ENCODE measurements around the gene UBE2O.
"Not testable (repeated sequence)": the region's sequence is repeated elsewhere in the genome, so short reads cannot be mapped to it uniquely, and the experiment has no call there.

The UBE2O gene

DNA sequence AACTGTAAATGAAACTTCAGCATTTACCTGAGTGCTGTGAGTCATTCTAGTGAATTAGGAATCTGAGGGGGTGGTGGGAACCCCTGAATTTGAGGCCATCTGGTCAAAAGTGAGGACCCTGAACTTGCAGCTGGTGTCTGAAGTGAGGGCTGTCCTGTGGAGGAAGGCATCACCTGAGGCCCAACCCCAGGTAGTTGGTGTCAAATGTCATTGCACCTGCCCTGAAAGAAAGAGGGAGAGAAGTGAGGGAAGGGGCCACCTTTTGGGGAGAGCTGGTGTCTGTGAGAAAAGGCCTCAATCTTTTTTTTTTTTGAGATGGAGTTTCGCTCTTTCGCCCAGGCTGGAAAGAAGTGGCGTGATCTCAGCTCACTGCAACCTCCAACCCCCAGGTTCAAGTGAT lies 86.7 kb downstream of the UBE2O start:
- no peak for DNase-seq

DNA sequence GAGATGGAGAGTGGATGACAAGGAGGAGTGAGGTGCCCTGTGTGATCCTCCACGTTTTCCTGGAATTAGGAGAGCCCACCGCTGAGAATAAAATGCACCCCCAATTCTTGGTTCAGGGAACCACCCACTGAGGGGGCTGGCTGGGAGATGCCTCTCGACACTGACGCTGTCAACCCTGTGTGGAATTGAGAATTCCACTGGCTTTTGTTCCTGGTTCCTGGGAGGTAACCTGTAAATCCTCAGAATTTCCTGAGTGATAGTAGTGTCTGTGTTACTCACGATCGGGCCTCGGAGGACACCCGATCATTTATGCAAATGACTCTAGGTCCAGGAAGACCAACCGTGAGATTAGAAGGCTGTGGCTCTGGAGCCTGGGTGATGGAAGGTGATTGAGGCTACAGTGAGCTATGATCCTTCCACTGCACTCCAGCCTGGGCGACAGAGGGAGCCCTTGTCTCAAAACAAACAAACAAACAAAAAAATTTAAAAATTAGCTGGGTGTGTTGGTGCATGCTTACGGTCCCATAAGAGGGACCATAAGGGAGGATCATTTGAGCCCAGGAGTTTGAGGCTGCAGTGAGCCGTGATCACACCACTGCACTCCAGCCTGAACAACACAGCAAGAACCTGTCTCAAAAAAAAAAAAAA lies 87.6 kb downstream of the UBE2O start:
- DNase-seq = no peak

DNA sequence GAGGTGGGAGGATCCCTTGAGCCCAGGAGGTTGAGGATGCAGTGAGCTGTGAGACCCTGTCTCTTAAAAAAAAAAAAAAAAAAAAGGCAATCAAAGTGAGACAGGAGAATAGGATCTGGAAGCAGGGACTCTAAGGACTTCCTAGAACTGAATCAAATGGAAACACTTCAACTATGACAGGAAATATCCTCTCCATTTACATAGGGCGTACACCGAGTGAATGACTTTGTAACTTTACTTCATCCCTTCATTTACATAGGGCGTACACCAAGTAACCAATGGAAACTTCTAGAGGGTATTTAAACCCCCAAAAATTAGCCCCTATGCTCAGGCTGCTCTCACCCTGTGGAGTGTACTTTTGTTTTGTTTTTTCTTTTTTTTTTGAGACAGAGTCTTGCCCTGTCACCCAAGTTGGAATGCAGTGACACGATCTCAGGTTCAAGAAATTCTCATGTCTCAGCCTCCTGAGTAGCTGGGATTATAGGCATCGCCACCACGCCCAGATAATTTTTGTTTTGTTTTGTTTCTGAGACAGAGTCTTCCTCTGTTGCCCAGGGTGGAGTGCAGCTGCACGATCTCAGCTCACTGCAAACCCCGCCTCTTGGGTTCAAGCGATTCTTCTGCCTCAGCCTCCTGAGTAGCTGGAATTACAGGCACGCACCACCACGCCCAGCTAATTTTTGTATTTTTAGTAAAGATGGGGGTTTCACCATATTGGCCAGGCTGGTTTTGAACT lies 89.7 kb downstream of the UBE2O start:
- DNase-seq = no peak

DNA sequence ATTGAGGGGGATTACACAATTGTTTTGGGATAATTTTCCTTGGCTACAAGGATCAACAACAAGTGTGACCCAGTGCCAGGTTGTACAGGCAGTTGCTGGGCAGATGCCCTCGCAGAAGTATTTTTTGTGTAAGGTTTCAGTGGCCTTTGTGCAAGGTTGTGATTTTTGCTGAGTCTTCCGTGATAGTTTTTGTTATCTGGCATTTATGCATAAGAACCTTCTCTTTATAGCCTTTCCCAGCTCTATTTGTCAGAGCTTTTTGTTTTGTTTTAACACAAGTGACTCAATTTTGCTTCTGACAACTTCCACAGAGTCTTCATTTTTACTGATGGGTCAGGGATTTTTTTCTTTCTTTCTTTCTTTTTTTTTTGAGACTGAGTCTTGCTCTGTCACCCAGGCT lies 92.5 kb downstream of the UBE2O start:
- no peak for DNase-seq

DNA sequence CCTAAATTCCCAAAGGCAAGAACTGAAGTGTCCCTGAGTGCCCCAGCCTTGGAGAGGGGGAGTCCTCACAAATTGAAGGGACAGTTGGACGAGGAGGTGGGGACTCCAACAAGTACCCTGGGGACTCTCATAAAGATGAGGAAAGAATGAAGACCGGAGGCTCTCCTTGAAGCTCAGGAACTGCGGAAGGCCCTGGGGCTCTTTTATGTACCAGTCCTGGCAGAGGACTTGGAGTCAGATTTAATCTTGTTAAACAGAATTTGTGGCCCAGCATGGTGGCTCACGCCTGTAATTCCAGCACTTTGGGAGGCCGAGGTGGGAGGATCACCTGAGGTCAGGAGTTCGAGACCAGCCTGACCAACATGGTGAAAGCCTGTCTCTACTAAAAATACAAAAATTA lies 93.2 kb downstream of the UBE2O start:
- not testable (repeated sequence) for DNase-seq

DNA sequence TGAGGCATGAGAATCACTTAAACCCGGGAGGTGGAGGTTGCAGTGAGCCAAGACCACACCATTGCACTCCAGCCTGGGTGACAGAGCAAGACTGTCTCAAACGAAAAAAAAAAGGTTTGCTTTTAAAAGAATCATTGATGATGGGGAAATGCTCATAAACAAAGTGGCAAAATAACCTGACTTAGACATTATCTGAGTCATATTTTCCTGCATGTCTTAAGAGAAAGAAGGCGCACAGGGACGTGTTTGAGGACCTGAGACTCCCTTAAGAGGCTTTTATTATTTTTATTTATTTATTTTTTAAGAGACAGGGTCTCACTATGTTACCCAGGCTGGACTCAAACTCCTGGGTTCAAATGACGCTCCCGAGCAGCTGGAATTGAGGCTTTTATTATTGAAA lies 93.6 kb downstream of the UBE2O start:
- DNase-seq = no peak

DNA sequence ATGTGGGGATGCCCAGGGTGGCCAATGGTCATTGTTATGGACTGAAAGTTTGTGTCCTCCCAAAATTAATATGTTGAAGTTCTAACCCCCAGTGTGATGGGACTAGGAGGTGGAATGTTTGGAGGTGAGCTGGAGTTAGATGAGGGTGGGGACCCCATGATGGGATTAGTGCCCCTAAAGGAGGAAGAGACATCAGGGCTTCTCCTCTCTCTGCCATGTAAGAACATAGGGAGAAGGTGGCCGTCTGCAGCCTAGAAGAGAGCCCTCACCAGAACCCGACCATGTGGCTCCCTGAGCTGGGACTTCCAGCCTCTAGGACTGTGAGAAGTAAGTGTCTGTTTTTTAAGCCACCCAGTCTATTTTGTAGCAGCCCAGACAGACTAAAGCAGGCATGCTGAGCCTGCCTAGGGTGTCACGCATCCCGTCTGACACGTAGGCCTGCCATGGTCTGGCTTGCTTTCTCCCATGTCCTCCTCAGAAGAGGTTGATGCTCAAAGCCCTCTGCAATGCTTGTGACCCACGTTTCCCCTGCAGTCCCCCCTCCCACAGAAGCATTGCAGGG lies 95.3 kb downstream of the UBE2O start:
- DNase-seq = no peak

DNA sequence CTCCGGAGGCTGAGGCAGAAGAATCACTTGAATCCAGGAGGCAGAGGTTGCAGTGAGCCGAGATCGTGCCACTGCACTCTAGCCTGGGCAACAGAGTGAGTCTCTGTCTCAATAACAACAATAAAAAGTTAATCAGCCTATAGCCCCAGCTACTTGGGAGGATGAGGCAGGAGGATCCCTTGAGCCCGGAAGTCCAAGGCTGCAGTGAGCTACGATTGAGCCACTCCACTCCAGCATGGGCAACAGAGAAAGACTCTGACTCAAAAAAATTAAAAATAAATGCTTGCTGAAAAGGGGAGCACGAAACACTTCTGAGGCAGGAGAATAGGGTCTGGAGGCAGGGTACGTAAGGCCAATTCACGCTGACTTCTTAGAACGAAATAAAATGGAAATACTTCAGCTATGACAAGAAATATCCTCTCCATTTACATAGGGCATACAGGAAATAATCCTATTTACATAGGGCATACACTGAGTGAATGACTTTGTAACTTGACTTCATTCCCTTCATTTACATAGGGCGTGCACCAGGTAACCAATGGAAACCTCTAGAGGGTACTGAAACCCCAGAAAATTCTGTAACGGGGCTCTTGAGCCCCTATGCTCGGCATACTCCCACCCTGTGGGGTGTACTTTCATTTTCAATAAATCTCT lies 96.0 kb downstream of the UBE2O start:
- DNase-seq = no peak

DNA sequence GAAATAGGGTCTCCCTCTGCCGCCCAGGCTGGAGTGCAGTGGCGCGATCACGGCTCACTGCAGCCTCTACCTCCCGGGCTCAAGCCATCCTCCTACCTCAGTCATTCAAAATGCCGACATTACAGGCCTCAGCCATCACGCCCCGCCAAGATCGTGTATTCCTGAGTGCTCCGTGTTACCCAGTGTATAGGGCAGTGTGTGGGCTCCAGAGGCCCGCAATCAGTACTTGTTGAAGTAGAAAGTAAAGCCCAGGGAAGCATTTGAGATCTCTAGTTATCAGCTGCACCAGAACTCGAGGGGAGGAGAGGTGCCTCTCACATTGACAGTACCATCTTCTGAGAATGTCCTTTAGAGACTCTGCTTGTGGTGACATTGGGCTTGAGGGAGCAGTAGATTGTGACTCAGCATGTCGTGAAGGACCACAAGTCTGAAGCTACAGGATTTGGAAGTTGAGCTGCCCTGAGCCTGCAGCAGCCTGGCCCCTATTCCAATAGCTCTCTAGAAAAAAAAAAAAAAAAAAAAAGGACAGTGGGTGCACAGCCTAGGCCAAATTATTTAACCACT lies 98.1 kb downstream of the UBE2O start:
- no peak for DNase-seq

DNA sequence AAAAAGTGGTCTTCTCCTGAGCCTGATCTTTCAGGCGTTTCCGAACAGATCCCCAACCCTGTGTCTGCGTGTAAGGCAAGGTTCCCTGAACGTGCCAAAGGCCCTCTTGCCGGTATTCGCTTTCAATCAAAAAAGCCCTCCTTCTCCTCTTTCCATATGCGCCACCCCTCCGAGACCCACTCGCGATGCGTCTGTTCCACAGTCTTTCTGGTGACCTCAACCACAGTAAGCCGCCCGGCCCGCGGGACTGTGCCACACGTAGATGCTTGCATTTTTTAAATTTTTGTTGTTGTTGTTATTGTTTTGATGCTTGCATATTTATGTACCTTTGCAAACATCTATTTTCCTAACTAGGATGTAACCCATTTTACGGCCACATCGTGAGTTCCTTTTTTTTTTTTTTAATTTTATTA lies 98.6 kb downstream of the UBE2O start:
- DNase-seq = no peak

DNA sequence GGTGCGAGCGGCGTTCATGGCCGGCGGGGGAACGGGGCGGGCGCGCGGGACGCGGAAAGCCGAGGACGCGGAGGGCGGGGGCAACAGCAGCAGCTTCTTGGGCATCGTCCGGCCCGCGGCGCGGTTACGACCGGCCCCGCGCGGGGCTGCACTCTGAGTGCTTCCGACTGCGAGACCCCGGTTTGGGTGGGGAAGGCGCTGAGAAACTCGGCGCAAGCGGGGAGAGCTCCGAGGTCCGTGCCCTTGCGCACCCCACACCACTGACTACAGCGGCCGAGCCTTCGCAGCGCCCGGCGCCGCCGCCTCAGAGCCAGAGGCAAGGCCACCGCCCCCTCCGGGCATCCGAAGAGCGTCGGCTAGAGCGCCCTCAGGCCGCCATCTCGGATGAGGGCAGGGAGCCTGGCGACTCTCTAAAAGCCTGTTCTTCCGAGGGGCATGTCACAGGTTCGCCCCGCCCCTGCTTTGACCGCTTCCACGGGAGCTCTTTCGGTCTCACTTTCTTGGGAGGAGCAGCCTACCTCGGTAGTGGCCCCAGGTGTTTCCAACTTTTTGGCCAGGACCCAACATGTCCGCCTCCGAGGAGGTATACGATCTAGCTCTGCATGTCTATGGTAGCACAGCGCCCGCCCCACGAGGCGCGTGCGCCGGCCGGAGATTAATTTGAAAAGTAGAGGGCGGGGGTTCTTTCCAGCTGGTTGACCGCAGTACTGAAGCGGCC lies 99.2 kb downstream of the UBE2O start, which contains the start of gene PRPSAP1:
Gene PRPSAP1, minus strand, starts transcription at position 318 of the 718 bp plus-strand sequence. Its CDS starts 213 bp downstream, at position 105.
- DNase-seq = peak; percentile 95

DNA sequence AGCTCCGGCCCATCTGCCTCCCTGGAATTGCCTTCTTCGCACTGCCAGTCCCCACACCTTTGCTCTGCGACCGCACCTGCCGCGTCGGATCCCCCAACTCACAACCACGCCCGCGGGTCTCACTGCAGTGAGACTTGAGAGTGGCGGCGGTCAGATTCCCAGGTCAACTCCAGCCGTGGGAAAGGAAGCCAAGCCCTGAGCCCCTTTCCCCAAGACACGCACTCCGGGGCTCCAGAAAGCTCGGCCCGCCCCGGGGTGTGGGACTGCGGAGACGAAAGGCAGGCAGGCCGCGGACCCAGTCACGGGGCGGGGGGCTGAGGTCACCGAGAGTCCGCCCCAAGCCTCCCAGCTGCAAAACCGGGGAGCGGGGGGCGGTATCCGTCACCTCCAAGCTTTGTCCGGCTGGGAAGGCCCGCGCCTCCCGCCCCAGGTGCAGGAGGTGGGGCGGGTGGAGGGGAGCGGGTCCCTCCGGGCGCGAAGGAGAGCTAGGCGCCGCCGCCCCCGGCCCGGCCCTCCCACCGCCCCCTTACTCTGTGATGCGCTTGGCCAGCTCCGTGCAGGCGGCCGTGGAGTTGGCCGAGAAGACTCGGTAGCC lies 99.9 kb downstream of the UBE2O start:
- no peak for DNase-seq

DNA sequence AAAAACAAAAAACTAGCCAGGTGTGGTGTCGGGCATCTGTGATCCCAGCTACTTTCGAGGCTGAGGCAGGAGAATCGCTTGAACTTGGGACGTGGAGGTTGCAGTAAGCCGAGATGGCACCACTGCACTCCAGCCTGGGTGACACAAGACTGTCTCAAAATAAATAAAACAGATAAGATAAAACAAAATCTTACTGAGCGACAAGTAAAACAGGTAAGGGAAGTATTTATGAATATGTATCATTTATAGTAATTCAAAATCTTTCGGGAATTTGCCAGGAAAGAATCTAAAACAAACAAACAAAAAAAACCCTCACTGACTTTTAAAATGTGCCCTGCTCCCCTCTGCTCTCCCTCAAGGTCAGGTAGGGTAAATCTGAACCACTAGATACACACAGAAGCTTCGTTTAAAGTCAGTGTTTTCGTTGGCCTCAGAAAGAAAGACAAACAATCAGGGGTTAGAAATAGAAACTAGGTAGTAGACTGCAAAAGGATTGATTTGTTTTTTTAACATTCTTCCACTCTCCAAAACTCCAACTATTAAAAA lies 101.4 kb downstream of the UBE2O start:
- no peak for DNase-seq

DNA sequence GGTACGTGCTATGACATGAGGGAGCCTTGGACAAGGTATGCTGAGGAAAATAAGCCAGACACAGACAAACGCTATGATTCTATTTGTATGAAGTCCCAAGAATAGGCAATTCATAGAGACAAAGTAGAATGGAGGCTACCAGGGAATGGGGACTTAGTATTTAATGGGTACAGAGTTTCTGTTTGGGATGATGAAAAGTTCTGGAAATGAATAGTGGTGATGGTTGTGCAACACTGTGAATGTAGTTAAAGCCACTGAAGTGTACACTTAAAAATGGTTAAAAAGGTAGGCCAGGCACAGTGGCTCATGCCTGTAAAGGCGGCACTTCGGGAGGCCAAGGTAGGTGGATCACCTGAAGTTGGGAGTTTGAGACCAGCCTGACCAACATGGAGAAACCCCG lies 102.5 kb downstream of the UBE2O start:
- DNase-seq = no peak

DNA sequence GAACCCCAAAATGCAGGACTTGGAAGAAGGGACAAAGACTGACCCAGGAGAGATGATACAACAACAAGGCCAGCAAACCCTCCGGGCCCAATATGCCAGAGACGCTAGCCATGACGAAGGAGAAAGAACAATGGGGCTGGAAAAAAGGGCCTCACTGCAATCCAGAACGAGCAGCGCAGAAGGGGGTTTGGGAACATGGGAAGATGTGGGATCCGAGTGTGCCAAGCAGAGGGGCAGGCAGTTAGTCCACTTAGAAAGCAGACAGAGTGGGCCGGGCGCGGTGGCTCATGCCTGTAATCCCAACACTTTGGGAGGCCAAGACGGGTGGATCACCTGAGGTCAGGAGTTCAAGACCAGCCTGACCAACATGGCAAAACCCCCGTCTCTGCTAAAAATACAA lies 106.0 kb downstream of the UBE2O start:
- DNase-seq = not testable (repeated sequence)

DNA sequence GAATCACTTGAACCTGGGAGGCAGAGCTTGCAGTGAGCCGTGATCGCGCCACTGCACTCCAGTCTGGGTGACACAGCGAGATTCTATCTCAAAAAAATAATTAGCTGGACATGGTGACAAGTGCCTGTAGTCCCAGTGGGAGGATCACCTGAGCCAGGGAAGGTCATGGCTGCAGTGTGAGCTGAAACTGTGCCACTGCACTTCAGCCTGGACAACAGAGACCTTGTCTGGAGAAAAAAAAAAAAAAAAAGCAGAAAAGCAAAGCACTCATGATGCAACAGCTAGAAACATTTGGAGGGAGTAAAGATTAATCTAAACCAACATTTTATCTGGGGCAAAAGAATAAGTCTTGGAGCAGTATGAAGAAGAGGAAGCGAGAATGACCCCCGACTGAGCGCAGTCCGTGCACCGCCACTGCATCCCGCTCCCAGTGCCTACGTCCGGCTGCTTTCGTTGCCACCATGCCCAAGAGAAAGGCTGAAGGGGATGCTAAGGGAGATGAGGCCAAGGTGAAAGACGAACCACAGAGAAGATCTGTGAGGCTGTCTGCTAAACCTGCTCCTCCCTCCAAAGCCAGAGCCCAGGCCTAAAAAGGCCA lies 107.5 kb downstream of the UBE2O start:
- no peak for DNase-seq

DNA sequence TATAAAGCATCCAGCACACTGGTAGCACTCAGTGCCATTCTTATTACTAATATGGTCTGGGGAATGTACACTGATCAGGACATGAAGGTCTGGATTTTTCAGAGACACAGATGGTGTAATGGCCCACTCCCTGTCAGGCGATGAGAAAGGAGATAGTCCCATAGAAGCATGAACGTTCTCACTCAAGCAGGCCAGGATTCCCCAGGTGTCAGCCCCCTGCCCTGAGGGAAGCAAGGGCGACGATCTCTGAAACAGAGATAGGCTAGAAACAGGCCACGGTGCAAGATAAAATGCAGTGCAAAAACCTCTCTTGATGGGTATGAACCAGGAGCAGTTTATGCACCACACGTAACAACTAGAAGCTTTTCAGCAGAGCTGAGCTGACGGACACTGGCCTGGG lies 109.8 kb downstream of the UBE2O start:
- DNase-seq = no peak

DNA sequence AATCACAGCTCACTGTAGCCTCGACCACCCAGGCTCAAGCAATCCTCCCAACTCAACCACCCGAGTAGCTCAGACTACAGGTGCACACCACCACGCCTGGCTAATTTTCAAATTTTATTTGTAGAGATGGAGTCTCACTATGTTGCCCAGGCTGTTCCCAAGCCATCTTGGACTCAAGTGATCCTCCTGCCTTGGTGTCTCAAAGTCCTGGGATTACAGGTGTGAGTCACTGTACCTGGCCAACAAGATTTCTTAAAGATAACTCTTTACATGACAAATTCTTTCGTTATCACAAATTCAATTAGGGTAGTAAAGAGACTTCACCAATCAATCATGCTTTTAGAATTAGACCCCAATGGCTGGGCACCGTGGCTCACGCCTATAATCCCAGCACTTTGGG lies 111.7 kb downstream of the UBE2O start:
- no peak for DNase-seq
